NCI-H226 (cell line): ENCODE results near the gene HCFC1R1.
"Not testable (repeated sequence)": the region's sequence is repeated elsewhere in the genome, so short reads cannot be mapped to it uniquely, and the experiment has no call there.

Experiments used
- DNase-seq: peaks from one replicate; pipeline ENCODE4 v3.0.0-alpha.2; 2015

The HCFC1R1 gene

DNA sequence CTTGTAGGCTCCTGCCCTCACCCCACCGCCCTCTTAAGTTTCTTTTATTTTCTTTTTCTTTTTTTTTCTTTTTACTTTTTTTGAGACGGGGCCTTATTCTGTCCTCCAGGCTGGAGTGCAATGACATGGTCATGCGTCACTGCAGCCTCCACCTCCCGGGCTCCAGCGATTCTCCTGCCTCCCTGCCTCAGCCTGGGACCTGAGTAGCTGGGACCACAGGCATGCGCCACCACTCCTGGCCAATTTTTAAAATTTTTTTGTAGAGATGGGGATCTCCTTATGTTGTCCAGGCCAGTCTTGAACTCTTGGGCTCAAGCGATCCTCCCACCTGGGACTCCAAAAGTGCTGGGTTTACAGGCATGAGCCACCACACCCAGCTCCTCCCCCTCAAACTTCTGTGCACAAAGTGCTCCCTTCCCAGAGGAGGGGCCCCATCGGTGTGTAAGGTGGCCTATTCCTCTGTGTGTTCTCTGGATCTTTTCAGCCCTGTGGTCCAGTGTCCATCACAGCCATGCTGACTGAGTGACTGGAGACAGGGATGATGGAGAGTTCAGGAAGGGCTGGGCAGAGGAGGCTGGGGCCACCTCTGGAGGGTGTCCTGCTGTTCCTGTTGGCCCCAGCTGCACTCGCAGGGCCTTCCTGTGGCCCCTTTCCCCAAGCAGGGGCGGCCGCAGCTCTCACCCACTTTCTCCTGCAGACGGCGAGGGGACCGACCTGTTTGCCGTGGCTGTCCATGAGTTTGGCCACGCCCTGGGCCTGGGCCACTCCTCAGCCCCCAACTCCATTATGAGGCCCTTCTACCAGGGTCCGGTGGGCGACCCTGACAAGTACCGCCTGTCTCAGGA is 32.8 kb upstream of the HCFC1R1 start:
- no peak for DNase-seq

DNA sequence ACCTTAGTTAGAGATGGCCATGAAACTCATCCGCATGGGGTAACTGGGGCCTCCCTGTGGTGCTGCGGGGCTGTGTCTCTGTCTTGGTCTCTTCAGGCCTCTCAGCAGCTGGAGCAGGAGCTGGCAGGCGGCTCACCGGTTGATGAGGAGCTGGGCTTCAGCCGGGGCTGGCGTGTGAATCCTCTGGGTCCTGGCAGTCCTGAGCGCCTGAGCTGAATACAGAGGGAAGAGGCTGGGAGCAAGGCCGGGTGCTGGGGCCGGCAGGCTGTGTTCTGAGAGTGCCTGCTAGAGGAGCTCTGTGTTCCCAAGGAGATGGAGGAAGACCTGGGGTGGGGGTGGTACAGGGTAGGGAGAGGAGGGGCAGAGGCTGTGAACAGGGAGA is 32.0 kb upstream of the HCFC1R1 start:
- not testable (repeated sequence) for DNase-seq

DNA sequence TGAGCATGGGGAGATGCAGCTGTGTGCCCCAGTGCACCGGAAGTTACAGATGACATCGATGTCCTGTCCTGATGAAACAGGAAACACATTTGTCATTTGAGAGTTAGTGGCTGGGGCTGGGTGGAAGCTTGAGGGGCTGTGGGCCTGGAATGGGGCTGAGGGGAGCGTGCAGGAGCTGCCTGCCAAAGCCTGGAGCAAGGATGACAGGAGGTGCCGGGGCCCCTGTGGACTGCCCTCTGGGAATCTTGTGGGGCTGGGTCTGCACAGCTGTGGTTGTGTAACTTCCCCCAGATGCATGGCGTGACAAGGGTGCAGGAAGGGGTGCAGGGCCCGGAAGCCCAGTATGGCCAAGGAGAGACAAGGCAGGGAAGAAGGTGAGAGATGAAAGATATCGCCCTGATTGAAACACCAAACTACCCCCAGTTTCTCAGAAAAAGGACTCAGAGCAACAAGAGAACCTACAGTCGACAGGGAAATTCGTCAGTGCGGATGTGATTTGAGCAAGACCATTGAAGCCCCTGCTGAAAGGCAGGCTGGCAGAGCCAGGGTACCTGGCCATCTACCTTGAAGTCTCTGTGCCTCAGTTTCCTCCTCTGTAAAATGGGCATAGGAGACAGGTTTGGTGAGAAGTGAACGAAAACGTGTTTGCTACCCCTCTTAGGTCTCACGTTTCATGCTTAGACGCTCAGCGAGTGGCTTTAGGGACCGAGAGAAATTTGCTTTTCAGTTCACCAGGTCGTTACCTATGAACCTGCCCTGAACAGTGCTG is 31.4 kb upstream of the HCFC1R1 start:
- DNase-seq = no peak

DNA sequence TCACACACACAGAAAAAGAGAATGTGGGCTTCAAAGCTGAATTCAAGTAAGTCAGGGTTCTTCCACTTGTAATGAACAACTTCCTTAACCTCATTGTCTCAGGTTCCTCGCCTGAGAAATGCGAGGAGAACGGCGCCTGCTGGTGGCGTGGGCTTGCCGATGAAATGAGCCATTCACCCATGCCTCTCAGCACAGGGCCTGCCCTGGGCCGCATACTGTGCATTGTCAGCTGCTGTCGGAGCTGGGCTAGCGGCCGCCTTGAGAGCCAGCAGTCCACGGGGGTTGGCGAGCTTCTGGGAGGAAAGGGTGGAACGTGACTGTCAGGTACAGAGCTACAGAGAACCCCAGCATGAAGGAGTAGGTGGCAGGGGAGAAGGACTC is 29.6 kb upstream of the HCFC1R1 start:
- not testable (repeated sequence) for DNase-seq

DNA sequence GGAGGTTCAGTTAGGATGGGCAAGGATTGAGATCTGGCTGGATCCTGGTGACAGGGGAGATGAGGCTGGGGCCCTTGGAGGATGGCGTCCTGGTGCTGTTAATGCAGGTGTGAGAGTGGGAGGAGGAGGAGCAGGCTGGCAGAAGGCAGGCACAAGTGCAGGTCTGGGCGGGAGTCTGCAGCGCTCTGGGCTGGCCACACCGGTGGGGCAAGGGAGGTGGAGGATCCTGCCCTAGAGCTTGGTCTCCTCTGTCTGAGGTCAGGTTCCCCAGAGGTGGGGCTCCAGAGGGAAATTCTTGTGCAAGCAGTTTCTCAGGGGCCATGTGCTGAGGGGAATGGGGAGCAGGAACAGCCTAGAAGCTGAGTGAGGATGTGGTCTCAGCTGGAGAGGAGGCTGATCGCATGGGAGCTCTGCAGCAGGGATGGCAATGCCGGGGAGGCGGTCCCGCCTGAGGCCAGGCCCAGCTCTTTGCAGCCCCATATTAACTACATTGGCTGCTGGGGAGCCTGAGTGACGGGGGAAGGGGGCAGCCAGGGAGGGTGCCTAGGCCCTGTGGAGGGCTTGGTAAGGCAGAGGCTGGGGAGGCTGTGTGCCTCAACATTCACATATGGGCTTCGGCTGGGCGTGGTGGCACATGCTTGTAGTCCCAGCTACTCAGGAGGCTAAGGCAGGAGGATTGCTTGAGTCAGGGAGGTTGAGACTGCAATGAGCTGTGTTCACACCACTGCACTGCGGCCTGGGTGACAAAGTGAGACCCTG is 29.0 kb upstream of the HCFC1R1 start:
- not testable (repeated sequence) for DNase-seq

DNA sequence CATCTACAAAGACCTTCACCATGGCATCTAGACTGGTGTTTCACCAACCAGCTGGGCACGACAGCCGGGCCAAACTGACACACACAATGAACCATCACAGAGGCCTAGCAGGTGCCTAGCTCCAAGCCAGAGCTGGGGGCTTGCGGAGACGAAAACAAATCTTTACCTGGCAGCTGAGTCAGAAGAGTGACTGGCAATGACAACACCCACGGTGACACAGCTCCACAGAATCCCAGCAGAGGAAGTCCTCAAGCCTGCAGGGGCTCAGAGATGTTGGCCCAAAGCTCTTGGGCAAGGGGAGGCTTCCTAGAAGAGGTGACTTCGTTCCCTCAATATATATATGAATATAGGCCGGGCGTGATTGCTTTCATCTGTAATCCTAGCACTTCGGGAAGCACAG is 27.8 kb upstream of the HCFC1R1 start:
- DNase-seq = no peak

DNA sequence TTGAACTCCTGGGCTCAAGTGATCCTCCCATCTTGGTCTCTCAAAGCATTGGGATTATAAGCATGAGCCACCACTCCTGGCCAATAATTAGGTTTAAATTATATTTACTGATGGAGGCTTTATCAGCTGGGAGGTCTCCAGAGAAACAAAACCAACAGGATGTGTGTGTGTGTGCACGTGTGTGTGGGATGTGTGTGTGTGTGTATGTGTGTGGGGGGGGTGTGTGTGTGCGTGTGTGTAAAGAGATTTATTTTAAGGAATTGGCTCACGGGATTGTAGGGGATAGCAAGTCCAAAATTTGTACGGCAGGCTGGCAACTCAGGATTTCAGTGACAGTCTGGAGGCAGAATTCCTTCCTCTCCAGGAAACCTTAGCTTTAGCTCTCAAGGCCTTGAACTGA is 27.3 kb upstream of the HCFC1R1 start:
- DNase-seq = no peak

DNA sequence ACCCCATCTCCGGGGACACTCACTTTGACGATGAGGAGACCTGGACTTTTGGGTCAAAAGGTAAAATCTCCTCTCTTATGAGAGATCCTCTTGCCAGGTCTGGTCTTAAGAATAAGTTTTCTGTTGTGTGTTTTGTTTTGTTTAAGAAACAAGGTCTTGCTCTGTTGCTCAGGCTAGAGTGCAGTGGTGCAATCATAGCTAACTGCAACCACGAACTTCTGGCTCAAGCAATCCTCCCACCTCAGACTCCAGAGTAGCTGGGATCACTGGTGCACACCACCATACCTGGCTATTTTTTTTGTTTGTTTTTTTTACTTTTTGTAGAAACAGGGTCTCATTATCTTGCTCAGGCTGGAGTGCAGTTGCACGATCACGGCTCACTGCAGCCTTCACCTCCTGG is 26.7 kb upstream of the HCFC1R1 start:
- DNase-seq = no peak

DNA sequence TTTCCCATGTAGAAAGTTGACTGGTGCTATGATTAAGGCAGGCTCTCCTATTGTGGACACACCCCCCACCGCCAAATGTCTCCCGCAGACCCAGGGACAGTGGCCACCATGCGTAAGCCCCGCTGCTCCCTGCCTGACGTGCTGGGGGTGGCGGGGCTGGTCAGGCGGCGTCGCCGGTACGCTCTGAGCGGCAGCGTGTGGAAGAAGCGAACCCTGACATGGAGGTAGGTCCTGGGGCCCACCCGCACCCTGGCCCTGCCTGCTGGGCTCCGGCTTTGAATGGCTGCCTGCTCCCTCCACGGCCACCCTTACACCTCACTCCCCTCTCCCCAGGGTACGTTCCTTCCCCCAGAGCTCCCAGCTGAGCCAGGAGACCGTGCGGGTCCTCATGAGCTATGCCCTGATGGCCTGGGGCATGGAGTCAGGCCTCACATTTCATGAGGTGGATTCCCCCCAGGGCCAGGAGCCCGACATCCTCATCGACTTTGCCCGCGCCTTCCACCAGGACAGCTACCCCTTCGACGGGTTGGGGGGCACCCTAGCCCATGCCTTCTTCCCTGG is 26.3 kb upstream of the HCFC1R1 start:
- no peak for DNase-seq

DNA sequence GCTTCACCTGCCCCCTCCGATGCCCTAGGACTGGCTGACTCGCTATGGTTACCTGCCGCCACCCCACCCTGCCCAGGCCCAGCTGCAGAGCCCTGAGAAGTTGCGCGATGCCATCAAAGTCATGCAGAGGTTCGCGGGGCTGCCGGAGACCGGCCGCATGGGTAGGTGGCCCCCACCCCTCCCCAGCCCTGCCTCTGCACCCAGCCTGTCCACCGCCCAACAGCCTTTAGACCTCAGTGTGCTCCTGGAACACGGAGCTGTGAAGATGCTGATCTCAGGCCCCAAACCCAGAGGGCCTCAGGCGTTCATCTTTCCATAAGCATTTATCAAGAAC is 23.6 kb upstream of the HCFC1R1 start:
- no peak for DNase-seq

DNA sequence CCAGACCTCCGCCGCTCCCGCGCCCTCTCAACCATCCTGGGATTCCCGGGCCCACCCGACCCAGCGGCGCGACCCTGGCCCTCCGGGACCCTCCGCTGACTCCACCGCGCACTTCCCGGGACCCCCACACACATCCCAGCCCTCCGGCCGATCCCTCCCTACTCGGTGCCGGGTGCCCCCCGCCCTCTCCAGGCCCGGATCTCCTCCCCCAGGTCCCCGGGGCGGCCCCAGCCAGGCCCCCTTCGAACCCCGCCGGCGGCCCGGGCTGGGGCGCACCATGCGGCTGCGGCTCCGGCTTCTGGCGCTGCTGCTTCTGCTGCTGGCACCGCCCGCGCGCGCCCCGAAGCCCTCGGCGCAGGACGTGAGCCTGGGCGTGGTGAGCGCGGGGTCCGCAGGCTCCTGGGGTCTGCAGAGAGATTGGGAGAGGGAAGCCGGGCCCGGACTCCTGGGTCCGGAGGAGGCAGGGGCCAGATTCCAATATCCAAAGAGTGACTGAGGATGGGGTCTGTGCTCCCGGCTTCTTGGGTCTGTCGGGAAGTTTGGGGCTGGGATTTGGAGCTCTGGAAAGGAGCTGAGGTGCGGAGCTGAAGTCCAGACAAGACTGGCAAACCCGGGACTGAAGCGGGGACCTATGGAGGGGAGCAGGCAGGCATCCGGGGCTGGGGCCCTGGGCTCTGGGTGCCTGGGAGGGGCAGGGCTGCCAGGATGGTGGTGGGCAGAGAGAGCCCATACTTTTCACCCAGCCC is 23.1 kb upstream of the HCFC1R1 start:
- no peak for DNase-seq

DNA sequence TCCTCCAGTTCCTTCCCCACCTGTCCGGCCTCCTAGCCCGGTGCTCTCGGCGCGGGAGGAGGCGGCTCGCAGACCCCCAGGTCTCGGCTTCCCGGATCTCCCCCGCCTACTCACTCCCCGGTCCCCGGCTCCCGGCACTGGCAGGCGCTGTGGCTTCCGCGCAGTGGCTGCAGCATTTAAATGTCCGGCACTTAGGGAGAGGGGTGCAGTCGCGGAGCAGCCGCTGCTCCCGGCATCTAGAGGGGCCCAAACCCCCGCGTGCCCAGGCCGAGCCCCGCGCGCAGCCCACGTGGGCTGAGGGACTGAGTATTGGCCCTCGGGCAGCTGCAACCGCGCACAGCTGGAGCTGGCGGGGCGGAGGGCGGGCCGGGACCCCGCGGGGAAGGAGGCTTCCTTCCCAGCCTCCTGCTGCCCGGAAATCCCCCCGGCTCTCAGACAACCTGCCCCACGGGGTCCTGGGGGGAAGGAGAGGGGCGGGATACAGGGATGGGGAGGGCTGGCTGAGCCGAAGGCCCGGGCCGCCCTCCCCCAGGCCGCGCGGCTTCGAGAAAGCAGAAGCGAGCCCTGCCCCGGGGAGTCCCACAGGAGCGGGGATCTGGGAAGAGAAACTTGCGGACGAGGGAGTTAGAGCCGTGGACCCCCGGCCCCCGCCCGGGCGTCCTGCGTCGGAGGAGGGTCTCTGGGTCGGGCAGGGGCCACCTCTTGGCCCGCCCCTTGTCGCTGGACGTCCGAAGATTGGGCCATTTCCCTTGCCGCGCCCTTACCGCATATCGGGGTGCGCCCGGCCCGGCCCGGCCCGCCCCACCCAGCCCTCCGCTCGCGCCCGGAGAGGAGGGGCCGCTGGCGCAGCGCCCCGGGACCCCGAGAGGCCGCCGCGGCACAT is 22.3 kb upstream of the HCFC1R1 start, which contains the start of gene MMP25:
MMP25 (plus strand) TSS at position 804 of the 883 bp plus-strand sequence. CDS start 357 bp downstream, outside the sequence.
- DNase-seq = peak; percentile 1

DNA sequence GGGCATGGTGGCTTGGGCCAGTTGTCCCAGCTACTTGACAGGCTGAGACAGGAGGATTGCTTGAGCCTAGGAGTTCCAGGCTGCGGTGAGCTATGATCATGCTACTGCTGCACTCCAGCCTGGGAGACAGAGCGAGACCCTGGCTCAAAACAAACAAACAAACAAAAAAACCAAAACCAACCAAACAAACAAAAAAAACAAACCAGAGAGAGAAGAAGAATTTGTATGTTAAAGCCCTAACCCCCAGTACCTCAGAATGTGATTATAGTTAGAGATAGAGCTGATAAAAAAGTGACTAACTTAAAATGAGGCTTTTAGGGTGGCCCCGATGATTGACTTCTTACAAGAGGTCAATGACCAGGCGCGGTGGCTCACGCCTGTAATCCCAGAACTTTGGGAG is 21.0 kb upstream of the HCFC1R1 start:
- DNase-seq = no peak

DNA sequence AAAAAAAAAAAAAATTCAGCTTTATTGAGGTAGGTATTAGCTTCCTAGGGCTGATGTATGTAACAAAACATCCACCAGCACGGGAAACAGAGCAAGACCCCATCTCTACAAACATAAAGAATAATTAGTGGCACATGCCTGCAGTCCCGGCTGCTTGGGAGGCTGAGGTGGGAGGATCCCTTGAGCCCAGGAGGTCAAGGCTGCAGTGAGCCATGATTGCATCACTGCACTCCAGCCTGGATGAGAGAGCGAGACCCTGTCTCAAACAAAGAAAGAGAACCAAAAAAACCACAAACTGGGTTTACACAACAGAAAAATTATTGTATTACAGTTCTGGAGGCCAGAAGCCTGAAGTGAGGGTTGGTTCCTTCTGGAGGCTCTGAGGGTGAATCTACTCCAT is 18.6 kb upstream of the HCFC1R1 start:
- no peak for DNase-seq

DNA sequence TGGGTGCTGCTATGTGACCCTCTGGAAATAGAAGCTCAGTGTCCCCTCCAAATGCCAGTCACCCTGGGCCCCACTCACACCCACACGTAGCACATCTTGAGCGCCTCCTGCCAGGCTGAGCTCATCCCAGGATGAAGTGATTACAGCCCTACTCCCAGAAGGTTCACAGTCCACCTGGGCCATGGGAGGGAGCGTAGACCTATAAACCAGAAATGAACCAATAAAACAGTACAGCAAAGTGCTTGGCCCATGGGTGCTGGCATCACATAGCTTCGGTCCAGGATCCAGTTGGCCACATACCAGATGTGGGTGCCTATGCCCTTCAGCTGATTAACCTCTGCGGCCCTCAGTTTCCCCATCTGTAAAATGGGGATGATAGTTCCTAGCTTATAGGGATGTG is 15.2 kb upstream of the HCFC1R1 start:
- no peak for DNase-seq

DNA sequence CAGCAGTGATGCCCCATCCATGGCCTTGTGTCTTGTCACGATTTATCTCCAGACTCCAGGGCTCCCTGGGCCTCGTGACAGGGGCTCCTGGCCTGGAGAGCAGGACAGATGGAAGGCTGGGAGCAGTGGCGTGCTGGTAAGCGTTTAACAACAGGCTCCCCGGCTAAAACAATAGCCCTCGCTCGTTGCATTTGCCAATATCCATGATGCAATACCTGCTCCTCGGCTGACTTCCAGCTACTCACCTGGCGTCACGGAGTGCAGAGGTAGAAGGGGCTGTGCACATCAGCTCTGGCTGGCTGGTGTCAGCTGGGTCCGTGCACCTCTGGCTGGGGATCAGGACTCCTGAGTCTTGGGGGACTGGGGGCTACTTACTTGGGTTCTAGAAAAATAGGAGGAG is 14.5 kb upstream of the HCFC1R1 start:
- no peak for DNase-seq

DNA sequence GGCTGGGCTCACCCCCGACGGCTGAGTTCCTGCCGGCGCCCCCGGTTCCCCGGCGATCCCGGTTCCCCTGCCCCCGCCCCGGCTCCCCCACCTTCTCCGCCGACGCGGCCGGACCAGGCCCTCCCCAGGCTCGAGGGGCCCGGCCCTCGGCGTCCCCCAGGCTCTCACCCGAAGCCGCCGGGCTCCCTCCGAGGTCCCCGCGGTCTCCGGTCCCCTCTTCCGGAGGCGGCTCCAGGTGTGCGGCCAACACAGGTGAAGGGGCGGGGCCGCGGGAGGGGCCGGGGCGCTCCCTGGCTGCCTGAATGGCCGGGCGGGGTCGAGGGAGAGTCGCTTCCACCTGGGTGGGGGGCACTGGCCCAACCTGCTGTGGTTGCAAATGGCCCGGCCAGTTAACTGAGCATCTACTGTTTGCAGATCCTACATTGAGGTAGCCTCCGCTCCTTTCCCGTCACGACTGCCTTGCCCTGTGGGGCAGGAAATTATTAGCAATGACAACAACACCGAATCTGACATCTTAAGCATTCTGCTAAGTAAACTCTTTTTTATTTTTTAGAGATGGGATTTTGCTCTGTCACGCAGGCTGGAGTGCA is 13.1 kb upstream of the HCFC1R1 start, which contains the start of gene BICDL2:
BICDL2 (minus strand) TSS at position 219 of the 590 bp plus-strand sequence. CDS start 1,448 bp downstream, outside the sequence.
- peak; percentile 1 for DNase-seq

DNA sequence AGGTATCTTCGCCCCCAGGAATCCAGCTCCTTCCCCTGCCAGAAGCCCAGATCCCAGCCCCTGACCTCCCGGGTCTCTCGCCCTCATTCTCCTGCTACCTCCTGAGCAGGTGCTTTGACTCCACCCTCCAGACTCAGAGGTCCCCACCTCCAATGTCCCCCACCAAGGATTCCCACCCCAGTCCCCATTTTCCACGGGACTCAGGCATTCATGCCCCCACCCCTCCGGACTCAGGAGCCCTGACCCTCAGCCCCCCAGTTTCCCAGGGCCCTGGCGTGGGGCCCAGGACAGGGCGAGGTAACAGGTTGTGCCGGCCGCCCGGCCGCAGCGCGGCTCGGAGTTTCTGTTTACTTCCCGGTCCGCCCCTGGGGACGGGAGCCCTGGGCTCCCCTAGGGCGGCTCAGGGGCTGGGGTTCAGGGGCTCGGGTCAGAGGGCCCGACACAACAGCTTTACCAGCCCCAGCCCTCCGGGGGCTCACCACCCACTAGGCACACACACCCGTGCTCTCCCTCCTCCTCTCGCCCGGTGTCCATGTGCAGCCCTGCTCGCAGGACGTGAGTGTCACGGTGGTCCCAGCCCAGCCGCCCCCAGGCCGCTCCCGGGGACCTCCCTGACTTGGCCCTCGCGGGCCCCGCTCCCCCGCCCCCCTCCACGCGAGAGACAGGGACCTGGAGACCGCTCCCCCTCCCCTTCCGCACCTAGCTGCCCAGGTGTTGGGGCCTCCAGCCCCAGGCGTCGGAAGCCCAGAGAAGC is 12.4 kb upstream of the HCFC1R1 start:
- DNase-seq = no peak

DNA sequence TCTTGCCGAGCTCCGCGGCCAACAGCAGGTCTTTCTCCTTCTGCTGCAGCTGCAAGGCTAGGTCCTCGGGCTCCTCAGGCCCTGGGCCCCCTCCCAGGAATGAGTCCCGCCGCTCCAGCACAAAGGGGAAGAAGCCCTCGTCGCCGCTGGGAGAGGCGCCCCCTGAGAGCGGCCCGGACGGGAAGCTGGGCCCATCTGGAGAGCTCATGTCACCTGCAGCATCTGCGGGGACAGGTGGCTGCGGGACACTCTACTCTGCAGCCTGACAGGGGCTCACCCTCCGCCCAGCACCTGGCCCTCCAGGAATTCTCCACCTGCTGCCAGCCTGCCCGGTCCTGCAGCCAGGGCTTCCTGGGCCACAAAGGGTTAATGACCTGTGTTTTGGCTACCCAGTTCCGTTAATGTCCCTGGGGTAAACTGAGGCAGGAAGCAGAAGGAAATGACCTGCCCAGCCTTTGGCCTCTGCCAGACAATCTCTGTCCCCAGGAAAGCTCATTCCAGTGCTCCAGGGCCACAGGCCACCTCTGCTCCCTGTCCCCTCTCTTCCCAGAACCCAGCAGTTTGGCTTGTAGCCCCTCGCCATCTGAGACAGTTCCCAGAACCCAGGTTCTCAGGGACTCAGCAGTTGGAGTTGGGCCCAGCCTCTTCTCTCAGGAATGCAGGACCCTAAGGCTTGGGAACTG is 11.7 kb upstream of the HCFC1R1 start:
- peak; percentile 1 for DNase-seq
